Keratinocyte (primary cell): ENCODE measurements around the gene ERI2.

Experiments used
- EZH2 ChIP-seq: IDR thresholded peaks from one replicate; pipeline ENCODE4 v1.6.1; 2012; ENCODE audit warnings: inconsistent platforms, mild to moderate bottlenecking, low read length, moderate library complexity
- TF ChIP-seq, protein P1 (sequence below), 3 experiments: IDR thresholded peaks in 1 of 3; conservative IDR thresholded peaks in 1 of 3; optimal IDR thresholded peaks in 1 of 3; 2 replicates in 2 of 3; 3 replicates in 1 of 3; pipeline versions ENCODE3 to v1.5.1; 2011; ENCODE audit warnings: low read length in 3 of 3, mild to moderate bottlenecking in 3 of 3, moderate library complexity in 2 of 3, control low read depth in 1 of 3, inconsistent platforms in 1 of 3; ENCODE audit not compliant: insufficient read depth in 2 of 3; ENCODE audit errors: extremely low read depth in 1 of 3

DNA sequence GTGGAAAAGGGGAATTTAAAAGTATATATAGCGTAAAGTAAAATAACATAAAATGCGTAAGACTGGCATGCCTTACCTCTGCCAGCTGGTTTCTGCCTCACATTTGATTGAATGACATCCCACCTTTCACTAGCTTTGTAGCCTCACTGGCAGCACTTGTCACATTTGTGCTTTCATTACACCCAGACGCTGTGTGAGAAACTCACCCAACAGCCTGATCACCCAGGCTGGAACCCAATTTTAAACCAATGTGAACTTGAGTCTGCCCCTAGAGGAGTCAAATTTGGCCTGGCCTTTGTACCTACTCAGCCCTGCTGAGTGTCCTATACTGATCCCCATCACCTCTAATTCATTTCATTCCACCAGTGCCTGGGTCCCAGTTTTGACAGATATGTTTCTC is 59.8 kb downstream of the ERI2 start:
- TF ChIP-seq EZH2, result no peak
- TF ChIP-seq, protein P1, sequence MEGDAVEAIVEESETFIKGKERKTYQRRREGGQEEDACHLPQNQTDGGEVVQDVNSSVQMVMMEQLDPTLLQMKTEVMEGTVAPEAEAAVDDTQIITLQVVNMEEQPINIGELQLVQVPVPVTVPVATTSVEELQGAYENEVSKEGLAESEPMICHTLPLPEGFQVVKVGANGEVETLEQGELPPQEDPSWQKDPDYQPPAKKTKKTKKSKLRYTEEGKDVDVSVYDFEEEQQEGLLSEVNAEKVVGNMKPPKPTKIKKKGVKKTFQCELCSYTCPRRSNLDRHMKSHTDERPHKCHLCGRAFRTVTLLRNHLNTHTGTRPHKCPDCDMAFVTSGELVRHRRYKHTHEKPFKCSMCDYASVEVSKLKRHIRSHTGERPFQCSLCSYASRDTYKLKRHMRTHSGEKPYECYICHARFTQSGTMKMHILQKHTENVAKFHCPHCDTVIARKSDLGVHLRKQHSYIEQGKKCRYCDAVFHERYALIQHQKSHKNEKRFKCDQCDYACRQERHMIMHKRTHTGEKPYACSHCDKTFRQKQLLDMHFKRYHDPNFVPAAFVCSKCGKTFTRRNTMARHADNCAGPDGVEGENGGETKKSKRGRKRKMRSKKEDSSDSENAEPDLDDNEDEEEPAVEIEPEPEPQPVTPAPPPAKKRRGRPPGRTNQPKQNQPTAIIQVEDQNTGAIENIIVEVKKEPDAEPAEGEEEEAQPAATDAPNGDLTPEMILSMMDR (optimal IDR thresholded peaks at IDR 0.05 in 1 of 3, IDR thresholded peaks at IDR 0.05 in 1 of 3, conservative IDR thresholded peaks at IDR 0.05 in 1 of 3; ENCODE audit: extremely low read depth in 1 of 3, insufficient read depth in 2 of 3, low read length in 3 of 3), result no peak
